HG03159 (cell line): Measurements from ENCODE around the gene PRCC.
"Not testable (repeated sequence)": the region's sequence is repeated elsewhere in the genome, so short reads cannot be mapped to it uniquely, and the experiment has no call there.

Experiments
- ATAC-seq: cut with Tn5 transposase; IDR thresholded peaks from one replicate; pipeline ENCODE4 v1.9.1; 2021; ENCODE audit warnings: mild to moderate bottlenecking, moderate library complexity; ENCODE audit not compliant: unreplicated experiment

The PRCC gene

GRCh38 chr1:156757572-156758253 lies 9.6 kb upstream of the PRCC start:
- ATAC-seq: not testable (repeated sequence)

- no peak for ATAC-seq
Measured at GRCh38 chr1:156760092-156760795, 7.1 kb upstream of the PRCC start.

- no peak for ATAC-seq
Measured at GRCh38 chr1:156760796-156761104, 6.6 kb upstream of the PRCC start.

GRCh38 chr1:156765136-156765535 lies 2.2 kb upstream of the PRCC start:
- ATAC-seq: not testable (repeated sequence)

- no peak for ATAC-seq
Measured at GRCh38 chr1:156765666-156766065, 1.7 kb upstream of the PRCC start.

- no peak for ATAC-seq
Measured at GRCh38 chr1:156766298-156767100, 836 bp upstream of the PRCC start.

- ATAC-seq: no peak
Measured at GRCh38 chr1:156767879-156768604, 707 bp downstream of the PRCC start.

GRCh38 chr1:156768610-156769295 lies 1.4 kb downstream of the PRCC start:
- ATAC-seq: no peak

GRCh38 chr1:156772222-156772621 lies 4.9 kb downstream of the PRCC start:
- ATAC-seq: no peak

GRCh38 chr1:156772728-156773497 lies 5.6 kb downstream of the PRCC start:
- ATAC-seq: no peak

GRCh38 chr1:156773607-156774006 lies 6.3 kb downstream of the PRCC start:
- ATAC-seq: no peak

- no peak for ATAC-seq
Measured at GRCh38 chr1:156775799-156776198, 8.5 kb downstream of the PRCC start.

GRCh38 chr1:156776942-156777341 lies 9.6 kb downstream of the PRCC start:
- no peak for ATAC-seq

- no peak for ATAC-seq
Measured at GRCh38 chr1:156777573-156777972, 10.2 kb downstream of the PRCC start.

GRCh38 chr1:156781585-156782186 lies 14.4 kb downstream of the PRCC start:
- no peak for ATAC-seq

GRCh38 chr1:156785458-156785857 lies 18.1 kb downstream of the PRCC start:
- no peak for ATAC-seq

GRCh38 chr1:156786640-156787039 lies 19.3 kb downstream of the PRCC start:
- no peak for ATAC-seq

- no peak for ATAC-seq
Measured at GRCh38 chr1:156788136-156788535, 20.8 kb downstream of the PRCC start.

- no peak for ATAC-seq
Measured at GRCh38 chr1:156789621-156790318, 22.4 kb downstream of the PRCC start.
